Spleen (tissue), 11 donors: Measurements from ENCODE around the gene EXD3. TPM values are rescaled to one million over a fixed set of nuclear protein-coding genes. Genes with fewer than 3 reads are reported as not detected.

ENCODE experiments used
- DNase-seq: peaks from one replicate; pipeline ENCODE4 v3.0.0-alpha.2; 2020
- H3K27ac ChIP-seq, 8 donors: fragments of 200-600 bp; sonication (generic) in 7 of 8; 1 replicate in 4 of 8; 2 replicates in 4 of 8; pipeline versions ENCODE4 v1.5.0 to v1.8.0; 2016 to 2021; ENCODE audit warnings: inconsistent platforms in 4 of 8, mild to moderate bottlenecking in 4 of 8, moderate library complexity in 1 of 8
- H3K27me3 ChIP-seq, 7 donors: fragments of 200-600 bp; sonication (generic) in 6 of 7; replicated peaks in 1 of 7; 1 replicate in 4 of 7; 2 replicates in 3 of 7; pipeline versions ENCODE4 v1.5.0 to v1.8.0; 2016 to 2021; ENCODE audit warnings: inconsistent platforms in 3 of 7, mild to moderate bottlenecking in 1 of 7
- H3K36me3 ChIP-seq, 6 donors: fragments of 200-600 bp; sonication (generic) in 5 of 6; 1 replicate in 4 of 6; 2 replicates in 2 of 6; pipeline versions ENCODE4 v1.5.0 to v1.8.0; 2016 to 2021; ENCODE audit warnings: inconsistent platforms in 2 of 6
- H3K4me1 ChIP-seq, 6 donors: fragments of 200-600 bp; sonication (generic) in 5 of 6; 1 replicate in 3 of 6; 2 replicates in 3 of 6; pipeline versions ENCODE4 v1.5.0 to v1.8.0; 2016 to 2021; ENCODE audit warnings: inconsistent platforms in 3 of 6
- H3K4me3 ChIP-seq, 8 donors: fragments of 200-600 bp; sonication (generic) in 7 of 8; 1 replicate in 4 of 8; 2 replicates in 4 of 8; pipeline versions ENCODE4 v1.5.0 to v1.8.0; 2016 to 2021; ENCODE audit warnings: inconsistent platforms in 4 of 8, mild to moderate bottlenecking in 4 of 8, moderate library complexity in 2 of 8
- H3K9me3 ChIP-seq, 8 donors: fragments of 200-600 bp; sonication (generic) in 7 of 8; 1 replicate in 4 of 8; 2 replicates in 4 of 8; pipeline versions ENCODE4 v1.5.0 to v1.8.0; 2016 to 2021; ENCODE audit warnings: inconsistent platforms in 4 of 8
- CTCF ChIP-seq, 11 experiments: fragments of 200-600 bp in 7 of 11; fragments of 450-650 bp in 4 of 11; sonication (generic) in 4 of 11; IDR thresholded peaks in 8 of 11; conservative IDR thresholded peaks in 3 of 11; 1 replicate in 7 of 11; 2 replicates in 4 of 11; pipeline versions ENCODE4 v1.4.0 to v1.8.0; 2016 to 2021; ENCODE audit warnings: antibody characterized with exemption in 11 of 11, inconsistent platforms in 4 of 11, mild to moderate bottlenecking in 1 of 11
- POLR2A ChIP-seq, 3 donors: fragments of 450-650 bp; IDR thresholded peaks; one replicate each; pipeline ENCODE4 v1.5.1; 2017; ENCODE audit warnings: antibody characterized with exemption in 3 of 3, mild to moderate bottlenecking in 1 of 3
- POLR2AphosphoS5 ChIP-seq, 3 donors: sonication (generic); formaldehyde crosslinking; IDR thresholded peaks; one replicate each; pipeline ENCODE4 v1.5.1; 2017; ENCODE audit warnings: antibody characterized with exemption in 3 of 3
- WGBS, 5 donors: extraction: QIAGEN DNeasy Blood & Tissue Kit in 3 of 5; methylation state at CpG; one replicate each; pipeline versions ENCODE4 v1.1.5 to v1.1.7; 2013 to 2018; 5-methylcytosine and 5-hydroxymethylcytosine counted together
- intact Hi-C: fragments of 100-400 bp; cut with DNase I; formaldehyde crosslinking; loops from one replicate; pipeline ENCODE4 v1.15.0; 2023; ENCODE audit warnings: low total_unique reads
- polyA plus RNA-seq, 3 donors: library from polyadenylated mRNA; stranded (reverse); fragments of 200-250 nt; gene quantifications; one replicate each; pipeline ENCODE4 v1.2.1, GENCODE V29; 2013
- total RNA-seq, 7 donors: library from RNA; depleted of rRNA in 3 of 7; stranded (reverse); fragments of >200 nt in 3 of 7; fragmentation: NEBNext Ultra II Directional in 4 of 7; extraction: Animal tissue kit (Norgen Biotek cat#: 25700) in 4 of 7; gene quantifications; one replicate each; pipeline versions ENCODE4 v1.1.0 to v1.2.1, GENCODE V29; 2016 to 2021
- donor health status: healthy with polysubstance abuse.
- donor health status: DM: no; HTN: no; CAD: no; lungs with moderate emphysema.
- donor health status: DM: no; HTN: no; CAD: no.
- donor health status: Bipolar disorder and iron deficiency.
- donor health status: healthy.
- donor health status: DM: no; HTN: no; CAD: no.
- donor health status: DM: yes; HTN: yes; CAD: no.

EXD3 gene
- total and polyA plus RNA-seq, 10 donors: 14.5 to 62.3 (median 36.3) TPM

- peak; percentile 68 for DNase-seq
- TF ChIP-seq CTCF (IDR thresholded peaks at IDR 0.05 in 8 of 11, conservative IDR thresholded peaks at IDR 0.05 in 3 of 11): no peak
- no peak for TF ChIP-seq POLR2A (IDR thresholded peaks at IDR 0.05)
- TF ChIP-seq POLR2AphosphoS5 (IDR thresholded peaks at IDR 0.05): no peak
- peak overlapping the region in 5 of 8 donors; percentile 18 to 84 (median 54) for H3K27ac ChIP-seq
- intact Hi-C loops: no loop called here
- H3K9me3 ChIP-seq: no peaks in the 10 kb centered on the region
- H3K4me1 ChIP-seq: peaks cover 24 to 78% (median 56%) of the 10 kb centered on the region in 6 donors
- WGBS, 5 donors: 76 to 87% (median 81%) methylated on average over 6 to 18 of the region's 18 CpGs
- H3K4me3 ChIP-seq: no peak overlapping the region
- H3K36me3 ChIP-seq: no peaks in the 10 kb centered on the region
- peaks cover 0 to 33% (median 16%) of the 10 kb centered on the region in 7 donors for H3K27me3 ChIP-seq
Observed at GRCh38 chr9:137318602-137319001, 104.4 kb downstream of the EXD3 start.

- intact Hi-C loops: no loop called here
- Histone ChIP-seq H3K4me1 (peaks cover 24 to 78% (median 56%) of the 10 kb centered on the region in 6 donors), H3K27ac (no peak overlapping the region), H3K27me3 (peaks cover 0 to 33% (median 16%) of the 10 kb centered on the region in 7 donors), H3K36me3 (no peaks in the 10 kb centered on the region), H3K9me3 (no peaks in the 10 kb centered on the region), H3K4me3 (no peak overlapping the region)
- no peak for TF ChIP-seq CTCF (IDR thresholded peaks at IDR 0.05 in 8 of 11, conservative IDR thresholded peaks at IDR 0.05 in 3 of 11)
- TF ChIP-seq POLR2A (IDR thresholded peaks at IDR 0.05): no peak
- no peak for TF ChIP-seq POLR2AphosphoS5 (IDR thresholded peaks at IDR 0.05)
- WGBS, 5 donors: 79 to 90% (median 85%) methylated on average over 14 to 24 of the region's 24 CpGs
- peak; percentile 71 for DNase-seq
Observed at GRCh38 chr9:137317718-137318511, 105.0 kb downstream of the EXD3 start.

GRCh38 chr9:137317021-137317717, 105.8 kb downstream of the EXD3 start:
- WGBS, 5 donors: 88 to 96% (median 94%) methylated on average over 15 to 19 of the region's 19 CpGs
- no peaks in the 10 kb centered on the region for H3K36me3 ChIP-seq
- intact Hi-C loops: no loop called here
- H3K4me1 ChIP-seq: peaks cover 24 to 78% (median 56%) of the 10 kb centered on the region in 6 donors
- H3K27ac ChIP-seq: peak overlapping the region in 1 of 8 donors; percentile 37
- H3K27me3 ChIP-seq: peaks cover 0 to 33% (median 16%) of the 10 kb centered on the region in 7 donors
- TF ChIP-seq POLR2A (IDR thresholded peaks at IDR 0.05) (no peak), POLR2AphosphoS5 (IDR thresholded peaks at IDR 0.05) (no peak), CTCF (IDR thresholded peaks at IDR 0.05 in 8 of 11, conservative IDR thresholded peaks at IDR 0.05 in 3 of 11) (no peak)
- peak; percentile 76 for DNase-seq
- peak overlapping the region in 1 of 8 donors; percentile 62 for H3K4me3 ChIP-seq
- H3K9me3 ChIP-seq: no peaks in the 10 kb centered on the region
